HCT116 (cell line): ENCODE results near the gene MYO1G.

Experiments used
- CTCF ChIP-seq, 3 experiments: fragments of 200-600 bp in 1 of 3; sonication (generic) in 1 of 3; IDR thresholded peaks in 2 of 3; conservative IDR thresholded peaks in 1 of 3; 2 replicates each; pipeline ENCODE4 v1.5.1; 2012 to 2017; ENCODE audit warnings: low read depth in 2 of 3, low read length in 2 of 3, antibody characterized with exemption in 1 of 3, borderline replicate concordance in 1 of 3, control low read depth in 1 of 3, mild to moderate bottlenecking in 1 of 3, mixed read lengths in 1 of 3, mixed run types in 1 of 3, moderate library complexity in 1 of 3; ENCODE audit not compliant: insufficient read depth in 1 of 3
- EZH2phosphoT487 ChIP-seq: fragments of 200-600 bp; IDR thresholded peaks from 2 replicates; pipeline ENCODE4 v1.6.1; 2018; ENCODE audit warnings: antibody characterized with exemption, borderline replicate concordance
- POLR2A ChIP-seq: IDR thresholded peaks from 2 replicates; pipeline ENCODE4 v1.7.0; 2011; ENCODE audit warnings: borderline replicate concordance; ENCODE audit not compliant: insufficient read depth, insufficient read length; ENCODE audit errors: extremely low read depth
- POLR2AphosphoS5 ChIP-seq: IDR thresholded peaks from 2 replicates; pipeline ENCODE4 v1.6.1; 2011; ENCODE audit warnings: mild to moderate bottlenecking, low read depth, low read length, moderate library complexity
- RAD21 ChIP-seq: IDR thresholded peaks from 2 replicates; pipeline ENCODE4 v1.6.1; 2012; ENCODE audit warnings: low read depth, mild to moderate bottlenecking
- SIN3A ChIP-seq: IDR thresholded peaks from 2 replicates; pipeline ENCODE4 v1.6.1; 2012; ENCODE audit warnings: low read depth
- TCF7L2 ChIP-seq: IDR thresholded peaks from 2 replicates; pipeline ENCODE4 v1.7.0; 2011; ENCODE audit warnings: borderline replicate concordance, inconsistent platforms; ENCODE audit not compliant: insufficient read depth, insufficient read length; ENCODE audit errors: extremely low read depth
- ZNF274 ChIP-seq: fragments of 200-500 bp; sonication (Bioruptor generic); IDR thresholded peaks from 2 replicates; pipeline ENCODE4 v1.6.1; 2014; ENCODE audit warnings: mild to moderate bottlenecking, low read depth, low read length, inconsistent platforms
- TF ChIP-seq, protein P1 (sequence below): IDR thresholded peaks from 2 replicates; pipeline ENCODE4 v1.6.1; 2012; ENCODE audit warnings: low read depth
- TF ChIP-seq, protein P2 (sequence below): IDR thresholded peaks from 2 replicates; pipeline ENCODE4 v1.6.1; 2012

- TF ChIP-seq TCF7L2 (no peak), CTCF (IDR thresholded peaks at IDR 0.05 in 2 of 3, conservative IDR thresholded peaks at IDR 0.05 in 1 of 3; ENCODE audit: borderline replicate concordance in 1 of 3, insufficient read depth in 1 of 3, low read depth in 2 of 3, low read length in 2 of 3) (no peak), EZH2phosphoT487 (no peak), RAD21 (no peak), POLR2AphosphoS5 (peak; percentile 51; the same call in 1 of the 2 replicates), ZNF274 (no peak), SIN3A (peak; percentile 56), POLR2A (peak; percentile 41)
- TF ChIP-seq, protein P1, sequence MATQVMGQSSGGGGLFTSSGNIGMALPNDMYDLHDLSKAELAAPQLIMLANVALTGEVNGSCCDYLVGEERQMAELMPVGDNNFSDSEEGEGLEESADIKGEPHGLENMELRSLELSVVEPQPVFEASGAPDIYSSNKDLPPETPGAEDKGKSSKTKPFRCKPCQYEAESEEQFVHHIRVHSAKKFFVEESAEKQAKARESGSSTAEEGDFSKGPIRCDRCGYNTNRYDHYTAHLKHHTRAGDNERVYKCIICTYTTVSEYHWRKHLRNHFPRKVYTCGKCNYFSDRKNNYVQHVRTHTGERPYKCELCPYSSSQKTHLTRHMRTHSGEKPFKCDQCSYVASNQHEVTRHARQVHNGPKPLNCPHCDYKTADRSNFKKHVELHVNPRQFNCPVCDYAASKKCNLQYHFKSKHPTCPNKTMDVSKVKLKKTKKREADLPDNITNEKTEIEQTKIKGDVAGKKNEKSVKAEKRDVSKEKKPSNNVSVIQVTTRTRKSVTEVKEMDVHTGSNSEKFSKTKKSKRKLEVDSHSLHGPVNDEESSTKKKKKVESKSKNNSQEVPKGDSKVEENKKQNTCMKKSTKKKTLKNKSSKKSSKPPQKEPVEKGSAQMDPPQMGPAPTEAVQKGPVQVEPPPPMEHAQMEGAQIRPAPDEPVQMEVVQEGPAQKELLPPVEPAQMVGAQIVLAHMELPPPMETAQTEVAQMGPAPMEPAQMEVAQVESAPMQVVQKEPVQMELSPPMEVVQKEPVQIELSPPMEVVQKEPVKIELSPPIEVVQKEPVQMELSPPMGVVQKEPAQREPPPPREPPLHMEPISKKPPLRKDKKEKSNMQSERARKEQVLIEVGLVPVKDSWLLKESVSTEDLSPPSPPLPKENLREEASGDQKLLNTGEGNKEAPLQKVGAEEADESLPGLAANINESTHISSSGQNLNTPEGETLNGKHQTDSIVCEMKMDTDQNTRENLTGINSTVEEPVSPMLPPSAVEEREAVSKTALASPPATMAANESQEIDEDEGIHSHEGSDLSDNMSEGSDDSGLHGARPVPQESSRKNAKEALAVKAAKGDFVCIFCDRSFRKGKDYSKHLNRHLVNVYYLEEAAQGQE = no peak
- TF ChIP-seq, protein P2, sequence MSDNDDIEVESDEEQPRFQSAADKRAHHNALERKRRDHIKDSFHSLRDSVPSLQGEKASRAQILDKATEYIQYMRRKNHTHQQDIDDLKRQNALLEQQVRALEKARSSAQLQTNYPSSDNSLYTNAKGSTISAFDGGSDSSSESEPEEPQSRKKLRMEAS = peak; percentile 48
Measured at GRCh38 chr7:44999245-45000092, 20.7 kb upstream of the MYO1G start.
